Activated naive CD8-positive, alpha-beta T cell treated with anti-CD3 and anti-CD28 coated beads, Interleukin-2, amount 10 ng/mL, durations not matched to agents 7 days and 5 days (primary cell): ENCODE results near the gene TTC38. TPM values are rescaled to one million over a fixed set of nuclear protein-coding genes. Genes with fewer than 3 reads are reported as not detected.

Source experiments
- ATAC-seq: fragments of 150-1000 bp; cut with Tn5 transposase; one replicate; pipeline ENCODE4 v1.10.0; 2021; ENCODE audit warnings: low read depth, moderate library complexity
- POLR2A ChIA-PET: fragments of 350-600 bp; sonication (Branson Sonifier 250); formaldehyde crosslinking; loops from one replicate; lab custom pipeline; 2021; ENCODE audit warnings: antibody characterized with exemption; lab: Charles Lee
- DNase-seq: peaks from one replicate; pipeline ENCODE4 v3.0.0; 2021
- H3K27ac Mint-ChIP-seq: one replicate; pipeline ENCODE4 v1.8.0; 2022; ENCODE audit warnings: mild to moderate bottlenecking, mixed read lengths
- H3K27me3 Mint-ChIP-seq: one replicate; pipeline ENCODE4 v1.8.0; 2022; ENCODE audit warnings: mild to moderate bottlenecking, moderate library complexity, mixed read lengths
- H3K36me3 Mint-ChIP-seq: one replicate; pipeline ENCODE4 v1.8.0; 2021; ENCODE audit warnings: mild to moderate bottlenecking, mixed read lengths
- H3K4me1 Mint-ChIP-seq: one replicate; pipeline ENCODE4 v1.8.0; 2021; ENCODE audit warnings: mixed read lengths
- H3K4me3 Mint-ChIP-seq: one replicate; pipeline ENCODE4 v1.8.0; 2022; ENCODE audit warnings: mild to moderate bottlenecking, moderate library complexity, mixed read lengths
- H3K9me3 Mint-ChIP-seq: one replicate; pipeline ENCODE4 v1.8.0; 2021; ENCODE audit warnings: mixed read lengths
- total RNA-seq, 2 experiments: library from RNA; stranded (reverse); gene quantifications; one replicate each; pipeline ENCODE4 v1.2.3, GENCODE V29; 2021

Gene TTC38
- total RNA-seq, 2 experiments from 2014 or later: 24.3 to 25.0 TPM

GRCh38 chr22:46287873-46288751 lies 20.3 kb downstream of the TTC38 start:
- Mint-ChIP-seq H3K36me3 (peaks cover 51% of the 10 kb centered on the region), H3K27me3 (no peaks in the 10 kb centered on the region), H3K4me3 (peak overlapping the region; percentile 76), H3K9me3 (no peaks in the 10 kb centered on the region), H3K27ac (peak overlapping the region; percentile 92), H3K4me1 (peaks cover 35% of the 10 kb centered on the region)
- ATAC-seq (peak; percentile 86), DNase-seq (peak; percentile 76)
- POLR2A ChIA-PET: interaction anchor here (0.7 to 2.9 kb wide), 8 partner anchors 8 to 138 kb away, joined by 3 to 18 read pairs (median 6); partner anchors contain the start of genes CDPF1, GTSE1, TRMU and TTC38

DNA sequence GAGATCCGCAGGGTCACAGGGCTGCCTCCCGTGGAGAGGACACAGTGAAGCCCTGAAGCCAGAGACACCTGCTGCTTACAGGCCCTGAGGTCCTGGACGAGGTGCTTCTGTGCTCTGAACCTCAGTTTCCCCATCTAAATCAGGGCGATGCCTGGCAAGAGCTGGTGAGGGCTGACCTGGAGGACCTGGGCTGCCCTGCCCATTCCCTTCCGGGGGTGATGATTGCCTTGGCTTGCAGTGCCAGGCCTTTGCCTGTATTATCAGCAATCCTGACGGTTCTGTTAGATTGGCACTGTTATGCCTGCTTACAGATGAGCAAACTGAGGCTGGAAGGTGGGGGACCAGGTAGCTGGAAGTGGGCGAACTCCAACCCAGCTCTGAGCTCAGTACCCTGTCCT lies 21.0 kb downstream of the TTC38 start:
- POLR2A ChIA-PET: interaction anchor here (0.7 to 2.0 kb wide), 6 partner anchors 8 to 139 kb away, joined by 3 to 9 read pairs (median 6); partner anchors contain the start of genes CDPF1, GTSE1, TRMU and TTC38
- Mint-ChIP-seq H3K4me1 (peaks cover 42% of the 10 kb centered on the region), H3K27me3 (no peaks in the 10 kb centered on the region), H3K27ac (peak overlapping the region; percentile 92), H3K4me3 (peak overlapping the region; percentile 76), H3K9me3 (no peaks in the 10 kb centered on the region), H3K36me3 (peaks cover 53% of the 10 kb centered on the region)
- DNase-seq: no peak
- no peak for ATAC-seq

- no peaks in the 10 kb centered on the region for H3K9me3 Mint-ChIP-seq
- peaks cover 49% of the 10 kb centered on the region for H3K36me3 Mint-ChIP-seq
- DNase-seq: no peak
- peaks cover 46% of the 10 kb centered on the region for H3K4me1 Mint-ChIP-seq
- no peaks in the 10 kb centered on the region for H3K27me3 Mint-ChIP-seq
- H3K27ac Mint-ChIP-seq: no peak overlapping the region
- H3K4me3 Mint-ChIP-seq: no peak overlapping the region
- POLR2A ChIA-PET: interaction anchor here (1.3 to 1.8 kb wide), 4 partner anchors 22 to 140 kb away, joined by 3 to 9 read pairs (median 6); partner anchors contain the start of genes CDPF1, TRMU and TTC38
- no peak for ATAC-seq
Observed at GRCh38 chr22:46289244-46289891, 21.6 kb downstream of the TTC38 start.

GRCh38 chr22:46290121-46290842 lies 22.5 kb downstream of the TTC38 start:
- ATAC-seq (no peak), DNase-seq (no peak)
- Mint-ChIP-seq H3K27me3 (no peaks in the 10 kb centered on the region), H3K4me1 (peaks cover 51% of the 10 kb centered on the region), H3K4me3 (no peak overlapping the region), H3K9me3 (no peaks in the 10 kb centered on the region), H3K36me3 (peaks cover 50% of the 10 kb centered on the region), H3K27ac (peak overlapping the region; percentile 79)
- POLR2A ChIA-PET: no interaction called here

DNA sequence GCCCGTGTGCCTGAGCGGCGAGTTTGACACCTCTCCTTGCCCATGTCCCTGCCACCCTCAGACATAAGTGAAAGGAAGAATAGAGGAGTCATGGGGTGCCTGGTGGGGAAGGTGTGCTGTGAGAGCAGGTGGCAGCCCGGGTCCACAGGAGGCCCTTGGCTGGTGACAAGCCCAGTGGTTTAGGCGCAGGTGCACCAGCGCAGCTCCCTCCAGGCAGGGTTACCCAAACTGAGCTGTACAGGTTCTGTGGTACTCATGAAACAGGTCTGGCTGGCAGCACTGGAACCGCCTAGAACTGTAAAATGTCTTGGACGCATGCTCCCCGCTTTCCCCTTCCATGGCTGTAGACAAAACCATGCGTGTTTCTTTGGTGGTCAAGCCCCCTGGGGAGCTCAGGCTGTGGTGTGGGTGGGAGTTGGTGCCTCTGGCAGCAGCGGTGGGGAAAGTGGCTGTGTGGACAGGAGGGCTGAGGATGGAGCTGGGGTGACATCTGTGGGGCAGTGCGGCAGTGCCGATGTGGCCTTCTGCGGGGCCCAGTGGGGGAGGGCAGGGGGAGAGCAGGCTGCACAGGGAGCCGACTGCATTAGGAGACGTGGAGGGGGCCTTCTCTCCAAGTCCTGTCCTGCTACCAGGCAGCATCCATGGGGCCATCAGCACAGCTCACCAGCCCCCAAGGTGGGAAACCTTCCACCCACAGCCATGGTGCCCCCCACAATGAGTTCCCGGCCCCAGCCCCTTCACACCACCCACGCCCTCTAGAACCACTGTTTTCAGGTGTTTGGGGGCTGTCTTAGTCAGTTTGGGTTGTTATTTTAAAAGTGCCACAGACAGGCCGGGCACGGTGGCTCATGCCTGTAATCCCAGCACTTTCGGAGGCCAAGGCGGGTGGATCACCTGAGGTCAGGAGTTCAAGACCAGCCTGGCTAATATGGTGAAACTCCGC lies 23.3 kb downstream of the TTC38 start:
- Mint-ChIP-seq H3K9me3 (no peaks in the 10 kb centered on the region), H3K27ac (peak overlapping the region; percentile 38), H3K27me3 (no peaks in the 10 kb centered on the region), H3K36me3 (peaks cover 45% of the 10 kb centered on the region), H3K4me1 (peaks cover 57% of the 10 kb centered on the region), H3K4me3 (no peak overlapping the region)
- ATAC-seq (no peak), DNase-seq (no peak)
- POLR2A ChIA-PET: no interaction called here

GRCh38 chr22:46292173-46292572 lies 24.4 kb downstream of the TTC38 start:
- POLR2A ChIA-PET: no interaction called here
- DNase-seq (no peak), ATAC-seq (no peak)
- Mint-ChIP-seq H3K4me3 (no peak overlapping the region), H3K9me3 (no peaks in the 10 kb centered on the region), H3K36me3 (peaks cover 46% of the 10 kb centered on the region), H3K27me3 (no peaks in the 10 kb centered on the region), H3K4me1 (peaks cover 54% of the 10 kb centered on the region), H3K27ac (no peak overlapping the region)

DNA sequence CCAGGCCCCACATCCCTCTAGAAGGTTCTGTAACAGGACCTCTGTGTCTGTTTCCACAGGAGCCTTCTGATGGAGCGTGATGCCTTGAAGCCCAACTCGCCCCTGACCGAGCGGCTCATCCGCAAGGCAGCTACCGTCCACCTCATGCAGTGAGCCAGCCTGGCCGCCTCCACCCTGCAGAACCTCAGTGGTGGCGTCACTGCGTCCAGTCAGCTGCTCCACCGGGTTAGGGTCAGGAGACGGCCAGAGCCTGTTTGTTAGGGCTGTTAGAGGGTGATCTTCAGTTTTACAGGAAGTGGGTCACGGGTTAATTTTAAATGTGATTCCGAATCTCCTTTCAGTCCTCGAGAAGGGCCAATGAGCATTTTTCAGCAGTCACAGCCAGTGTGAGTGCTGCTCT lies 24.9 kb downstream of the TTC38 start:
- H3K36me3 Mint-ChIP-seq: peaks cover 44% of the 10 kb centered on the region
- H3K27me3 Mint-ChIP-seq: no peaks in the 10 kb centered on the region
- H3K4me1 Mint-ChIP-seq: peaks cover 52% of the 10 kb centered on the region
- H3K9me3 Mint-ChIP-seq: no peaks in the 10 kb centered on the region
- ATAC-seq (no peak), DNase-seq (no peak)
- POLR2A ChIA-PET: no interaction called here
- H3K4me3 Mint-ChIP-seq: no peak overlapping the region
- peak overlapping the region; percentile 80 for H3K27ac Mint-ChIP-seq

DNA sequence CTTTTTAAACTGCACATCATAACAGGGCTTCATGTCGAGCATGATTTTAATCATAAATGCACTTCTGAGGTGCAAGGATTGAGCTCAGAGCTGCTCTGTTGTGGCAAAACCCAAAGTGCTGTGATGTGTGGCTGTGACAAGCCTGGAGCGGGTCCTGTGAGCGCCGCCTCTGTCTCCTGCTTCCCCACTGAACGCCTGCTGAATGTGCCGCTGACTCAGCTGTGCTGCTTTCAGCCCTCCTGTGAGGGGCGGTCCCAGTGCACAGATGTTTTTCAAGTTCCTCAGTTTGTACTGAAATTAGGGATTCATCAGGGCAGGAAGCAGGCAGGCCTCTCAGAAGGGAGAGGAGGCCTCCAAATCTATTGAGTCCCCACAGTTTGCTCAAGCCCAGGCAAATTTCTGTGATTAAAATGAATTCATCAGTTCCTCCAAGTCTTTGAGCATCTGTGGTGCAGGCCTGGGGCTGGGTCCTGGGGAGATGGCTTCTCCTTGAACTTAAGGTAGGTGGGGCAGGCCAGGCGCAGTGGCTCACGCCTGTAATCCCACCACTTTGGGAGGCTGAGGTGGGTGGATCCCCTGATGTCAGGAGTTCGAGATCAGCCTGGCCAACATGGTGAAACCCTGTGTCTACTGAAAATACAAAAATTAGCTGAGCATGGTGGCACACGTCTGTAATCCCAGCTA lies 25.9 kb downstream of the TTC38 start:
- DNase-seq: no peak

GRCh38 chr22:46294784-46295183 lies 27.0 kb downstream of the TTC38 start:
- Mint-ChIP-seq H3K27ac (peak overlapping the region; percentile 97), H3K36me3 (peaks cover 55% of the 10 kb centered on the region), H3K9me3 (no peaks in the 10 kb centered on the region), H3K4me3 (peak overlapping the region; percentile 87), H3K27me3 (no peaks in the 10 kb centered on the region), H3K4me1 (peaks cover 53% of the 10 kb centered on the region)
- ATAC-seq: no peak
- DNase-seq: no peak
- POLR2A ChIA-PET: interaction anchor here (0.9 to 2.6 kb wide), 5 partner anchors 8 to 144 kb away, joined by 3 to 18 read pairs (median 7); partner anchors contain the start of genes PPARA and TTC38

More for the DNA sequence above, 25.9 kb downstream of the TTC38 start:
- Mint-ChIP-seq H3K36me3 (peaks cover 46% of the 10 kb centered on the region), H3K27ac (peak overlapping the region; percentile 80), H3K27me3 (no peaks in the 10 kb centered on the region), H3K9me3 (no peaks in the 10 kb centered on the region), H3K4me1 (peaks cover 48% of the 10 kb centered on the region), H3K4me3 (no peak overlapping the region)
- ATAC-seq: no peak
- POLR2A ChIA-PET: interaction anchor here (0.8 to 1.0 kb wide), 2 partner anchors 43 to 139 kb away, joined by 3 to 4 read pairs; no protein-coding TSS in a partner anchor

GRCh38 chr22:46295277-46295971 lies 27.6 kb downstream of the TTC38 start:
- no peak for DNase-seq
- Mint-ChIP-seq H3K4me1 (peaks cover 50% of the 10 kb centered on the region), H3K9me3 (no peaks in the 10 kb centered on the region), H3K27ac (peak overlapping the region; percentile 97), H3K36me3 (peaks cover 53% of the 10 kb centered on the region), H3K4me3 (peak overlapping the region; percentile 87), H3K27me3 (no peaks in the 10 kb centered on the region)
- no peak for ATAC-seq
- POLR2A ChIA-PET: interaction anchor here (0.6 to 2.6 kb wide), 20 partner anchors 9 to 467 kb away, joined by 3 to 18 read pairs (median 4); partner anchors contain the start of genes CDPF1, PPARA, TBC1D22A and TTC38
